Measurements from ENCODE around the gene PSAP.

DNA sequence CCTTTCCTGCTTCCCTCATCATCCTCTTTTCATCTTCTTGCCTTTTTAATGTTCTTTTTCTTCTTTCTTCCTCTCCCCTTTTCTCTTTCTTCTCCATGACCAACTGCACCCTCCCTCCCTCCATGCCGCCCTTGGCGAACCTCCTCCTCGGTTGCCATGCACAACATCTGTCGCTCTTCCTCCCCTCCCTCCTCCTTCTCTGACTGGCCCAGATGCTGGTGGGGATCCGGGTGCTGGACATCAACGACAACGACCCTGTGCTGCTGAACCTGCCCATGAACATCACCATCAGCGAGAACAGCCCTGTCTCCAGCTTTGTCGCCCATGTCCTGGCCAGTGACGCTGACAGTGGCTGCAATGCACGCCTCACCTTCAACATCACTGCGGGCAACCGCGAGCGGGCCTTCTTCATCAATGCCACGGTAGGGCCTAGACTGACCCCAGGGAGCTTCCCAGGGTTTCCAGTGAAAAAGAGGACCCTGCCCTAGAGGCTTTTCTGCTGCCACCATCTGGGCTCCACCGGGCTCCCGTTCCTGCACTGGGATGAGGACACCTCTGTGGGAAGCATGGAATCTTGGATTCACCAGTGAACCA, 66.3 kb downstream of the PSAP start:
- TF ChIP-seq, protein P1, sequence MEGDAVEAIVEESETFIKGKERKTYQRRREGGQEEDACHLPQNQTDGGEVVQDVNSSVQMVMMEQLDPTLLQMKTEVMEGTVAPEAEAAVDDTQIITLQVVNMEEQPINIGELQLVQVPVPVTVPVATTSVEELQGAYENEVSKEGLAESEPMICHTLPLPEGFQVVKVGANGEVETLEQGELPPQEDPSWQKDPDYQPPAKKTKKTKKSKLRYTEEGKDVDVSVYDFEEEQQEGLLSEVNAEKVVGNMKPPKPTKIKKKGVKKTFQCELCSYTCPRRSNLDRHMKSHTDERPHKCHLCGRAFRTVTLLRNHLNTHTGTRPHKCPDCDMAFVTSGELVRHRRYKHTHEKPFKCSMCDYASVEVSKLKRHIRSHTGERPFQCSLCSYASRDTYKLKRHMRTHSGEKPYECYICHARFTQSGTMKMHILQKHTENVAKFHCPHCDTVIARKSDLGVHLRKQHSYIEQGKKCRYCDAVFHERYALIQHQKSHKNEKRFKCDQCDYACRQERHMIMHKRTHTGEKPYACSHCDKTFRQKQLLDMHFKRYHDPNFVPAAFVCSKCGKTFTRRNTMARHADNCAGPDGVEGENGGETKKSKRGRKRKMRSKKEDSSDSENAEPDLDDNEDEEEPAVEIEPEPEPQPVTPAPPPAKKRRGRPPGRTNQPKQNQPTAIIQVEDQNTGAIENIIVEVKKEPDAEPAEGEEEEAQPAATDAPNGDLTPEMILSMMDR (IDR thresholded peaks at IDR 0.05) = no peak
- TF ChIP-seq, protein P2, sequence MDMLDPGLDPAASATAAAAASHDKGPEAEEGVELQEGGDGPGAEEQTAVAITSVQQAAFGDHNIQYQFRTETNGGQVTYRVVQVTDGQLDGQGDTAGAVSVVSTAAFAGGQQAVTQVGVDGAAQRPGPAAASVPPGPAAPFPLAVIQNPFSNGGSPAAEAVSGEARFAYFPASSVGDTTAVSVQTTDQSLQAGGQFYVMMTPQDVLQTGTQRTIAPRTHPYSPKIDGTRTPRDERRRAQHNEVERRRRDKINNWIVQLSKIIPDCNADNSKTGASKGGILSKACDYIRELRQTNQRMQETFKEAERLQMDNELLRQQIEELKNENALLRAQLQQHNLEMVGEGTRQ (CRISPR knock-in tag; IDR thresholded peaks at IDR 0.05) = no peak
- TF ChIP-seq NR2C2 (CRISPR knock-in tag; IDR thresholded peaks at IDR 0.05) (no peak), SP1 (CRISPR knock-in tag; conservative IDR thresholded peaks at IDR 0.05) (no peak), ZNF219 (CRISPR knock-in tag; IDR thresholded peaks at IDR 0.05; ENCODE audit: borderline replicate concordance) (no peak), ESRRA (CRISPR knock-in tag; IDR thresholded peaks at IDR 0.05; ENCODE audit: borderline replicate concordance) (no peak)
